NCI-H82 (cell line): Measurements from ENCODE around the gene VWF.

ENCODE experiments used
- DNase-seq: peaks from one replicate; lab custom pipeline; 2025; lab: John Stamatoyannopoulos, UW

VWF gene

DNA sequence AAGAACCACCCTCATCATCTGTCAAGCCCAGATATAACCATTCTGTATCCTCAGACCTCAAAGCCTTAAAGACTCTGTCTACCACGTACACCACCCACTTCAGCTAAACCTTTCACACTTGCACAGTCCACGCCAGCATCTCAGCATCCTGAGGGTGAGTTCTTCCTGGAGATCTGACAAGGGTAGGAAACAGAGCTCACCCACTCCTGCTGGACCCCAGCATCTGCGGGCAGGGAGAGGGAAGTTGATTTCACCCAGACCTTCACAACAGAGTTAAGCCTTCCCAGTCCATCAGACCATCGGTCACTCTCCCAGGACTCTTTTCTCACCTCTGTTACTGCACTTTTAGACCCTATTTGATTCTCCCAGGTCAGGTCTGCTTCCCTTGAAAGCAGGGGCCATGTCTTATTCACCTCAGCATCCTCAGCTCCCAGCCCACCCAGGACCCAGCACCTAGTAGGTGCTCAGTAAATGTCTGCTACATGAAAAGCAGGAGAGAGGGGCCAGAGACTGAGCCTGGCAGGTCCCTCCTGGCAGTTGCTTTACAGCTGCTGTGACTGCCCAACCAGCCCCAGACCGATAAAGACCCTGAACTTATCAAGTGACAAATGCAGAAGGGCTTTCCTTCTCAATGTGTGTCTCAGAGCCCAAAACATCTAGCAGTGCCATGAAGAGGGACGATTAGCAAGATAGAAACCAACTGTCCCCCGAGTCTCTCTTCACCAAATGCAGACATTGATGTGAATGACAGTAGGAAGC lies 213.5 kb downstream of the VWF start:
- DNase-seq, result peak; percentile 72

DNA sequence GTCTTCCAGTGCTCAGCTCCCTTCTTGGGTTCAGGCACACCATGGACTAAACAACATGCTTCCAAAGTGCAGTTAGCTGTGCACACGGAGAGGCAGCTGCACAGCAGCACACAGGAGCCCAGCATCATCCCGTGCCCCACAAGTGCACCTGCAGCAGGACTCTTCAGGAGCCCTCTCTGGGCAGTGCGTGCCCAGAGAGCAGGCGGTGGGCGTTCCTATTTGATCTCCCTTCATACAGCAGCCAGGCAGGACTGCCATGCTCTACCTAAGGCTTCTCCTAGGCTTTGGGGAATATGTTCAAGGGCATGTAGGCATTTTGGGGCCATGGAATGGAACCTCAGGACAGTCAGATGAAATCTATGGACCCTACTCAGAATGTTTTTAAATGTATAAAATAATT lies 214.9 kb downstream of the VWF start:
- DNase-seq, result no peak

DNA sequence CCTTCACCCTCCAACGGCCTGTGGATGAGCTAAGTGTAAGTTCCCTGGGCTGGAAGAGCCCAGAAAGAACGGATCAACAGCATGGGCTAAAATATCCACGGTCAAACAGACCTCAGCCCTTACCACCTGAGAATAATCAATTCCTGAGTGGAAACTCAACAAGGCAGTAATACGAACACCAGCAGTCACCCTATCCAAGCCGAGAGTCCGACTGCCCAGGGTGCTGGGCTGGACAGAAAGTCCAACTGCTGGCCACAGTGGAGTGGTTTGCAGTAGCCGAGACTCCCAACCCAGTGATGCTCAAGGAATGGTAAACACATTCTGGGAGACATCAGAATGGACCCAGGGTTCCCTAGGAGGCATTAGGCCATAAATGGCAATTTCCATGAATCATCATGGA lies 216.2 kb downstream of the VWF start:
- DNase-seq, result no peak

DNA sequence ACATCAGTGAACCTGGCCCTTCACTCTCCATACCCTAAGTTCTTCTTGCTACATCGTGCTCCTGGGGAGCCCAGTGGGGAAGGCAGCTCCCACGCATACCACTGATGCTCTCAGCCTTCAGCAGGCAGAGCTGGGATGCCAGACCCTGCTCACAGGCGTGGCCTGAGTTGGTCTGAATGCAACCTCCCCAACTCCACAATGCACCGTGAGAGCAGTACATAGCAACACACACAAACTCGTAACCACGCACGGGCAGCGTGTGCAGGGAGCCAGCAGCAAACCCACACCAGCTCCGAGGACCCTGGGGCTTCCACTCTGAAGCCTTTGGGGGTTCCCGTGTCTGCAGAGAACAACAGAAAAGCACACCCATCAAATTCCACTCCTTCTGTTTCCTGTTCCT lies 216.7 kb downstream of the VWF start:
- no peak for DNase-seq

DNA sequence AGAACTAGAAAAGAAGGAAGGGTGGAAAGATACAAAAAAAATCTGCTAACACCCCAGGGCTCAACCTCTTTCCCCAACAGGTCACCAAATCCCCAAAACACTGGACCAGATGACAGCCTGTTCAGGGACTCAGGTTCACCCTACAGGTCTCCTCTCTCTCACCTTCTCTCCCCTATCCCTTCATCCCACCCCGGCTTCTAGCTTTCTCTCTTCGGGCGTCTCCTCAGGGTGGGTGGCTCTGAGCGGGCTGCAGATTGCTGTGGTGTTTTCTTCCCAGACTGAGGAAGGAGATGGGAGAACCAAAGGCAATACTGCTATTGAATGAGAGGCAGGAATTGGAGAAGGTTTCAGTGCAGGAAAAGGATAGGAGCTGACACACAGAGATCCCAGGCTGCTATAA lies 218.7 kb downstream of the VWF start:
- DNase-seq, result no peak

DNA sequence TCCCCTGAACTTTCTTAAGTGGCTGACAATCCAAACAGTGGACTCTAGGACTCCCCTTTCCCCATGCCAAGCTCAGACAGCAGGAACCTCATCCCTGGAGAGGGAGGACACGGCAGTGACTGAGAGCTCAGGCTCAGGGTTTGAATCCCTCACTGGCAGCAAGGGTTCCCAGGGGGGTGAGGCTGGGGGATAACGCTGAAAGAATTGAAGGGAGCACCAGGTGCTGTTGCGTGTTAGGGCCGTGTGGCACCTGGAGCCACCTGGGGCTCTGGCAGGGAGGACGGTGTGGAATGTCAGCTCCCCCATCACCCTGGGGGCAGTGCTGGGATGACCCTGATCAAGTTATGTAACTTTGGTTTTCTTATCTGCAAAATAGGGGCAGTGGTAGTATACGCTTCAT lies 219.5 kb downstream of the VWF start:
- no peak for DNase-seq

DNA sequence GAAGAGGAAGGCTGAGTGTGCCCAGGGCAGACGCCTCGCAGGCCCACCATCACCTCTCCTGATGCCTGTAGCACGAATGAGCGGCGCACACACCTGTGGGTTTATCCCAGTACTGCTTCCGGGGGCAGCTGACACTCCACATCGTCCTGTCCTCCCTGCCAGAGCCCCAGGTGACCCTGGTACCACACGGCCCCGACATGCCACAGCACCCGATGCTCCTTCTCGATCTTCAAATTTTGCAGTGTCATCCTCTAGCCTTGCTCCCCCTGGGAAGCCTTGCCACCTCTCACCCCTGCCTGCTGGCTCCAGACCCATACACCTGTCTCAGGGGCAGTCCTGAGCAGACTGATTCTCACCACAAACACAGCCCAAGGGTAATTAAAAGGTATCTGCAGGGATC lies 220.0 kb downstream of the VWF start:
- DNase-seq, result no peak

DNA sequence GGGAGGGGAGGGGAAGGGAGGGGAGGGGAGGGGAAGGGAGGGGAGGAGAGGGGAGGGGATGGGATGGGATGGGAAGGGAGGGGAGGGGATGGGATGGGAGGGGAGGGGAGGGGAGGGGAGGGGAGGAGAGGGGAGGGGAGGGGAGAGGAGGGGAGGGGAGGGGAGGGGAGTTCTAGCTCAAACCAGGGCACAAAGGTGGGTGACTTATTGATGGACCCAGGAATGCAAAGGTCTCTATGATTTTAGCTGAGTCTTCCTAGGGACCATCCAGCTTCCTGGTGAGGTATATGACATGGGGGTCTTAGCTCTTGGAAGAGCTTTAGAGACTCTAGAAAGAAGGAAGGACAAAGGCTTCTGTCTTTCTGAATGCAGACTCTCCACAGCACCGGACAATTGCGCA lies 221.7 kb downstream of the VWF start:
- no peak for DNase-seq

DNA sequence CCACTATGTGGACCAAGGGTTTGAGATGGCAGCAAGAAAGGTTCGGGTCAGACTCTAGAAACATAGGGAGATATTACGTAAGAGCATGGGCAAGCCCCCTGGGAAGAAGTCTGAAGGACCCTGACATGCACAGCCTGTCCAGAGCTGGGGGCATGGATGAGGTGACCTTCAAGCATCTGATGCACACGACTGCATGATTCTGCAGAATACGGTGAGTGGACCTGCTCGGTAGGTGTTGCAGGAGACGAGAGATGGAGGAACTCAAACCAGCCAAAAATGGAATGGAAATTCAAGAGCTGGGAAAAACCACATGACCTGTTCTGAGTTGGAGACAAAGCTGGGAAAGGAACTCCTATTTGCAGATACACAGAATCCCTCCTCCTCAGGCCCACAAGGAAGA lies 223.1 kb downstream of the VWF start:
- DNase-seq, result no peak

DNA sequence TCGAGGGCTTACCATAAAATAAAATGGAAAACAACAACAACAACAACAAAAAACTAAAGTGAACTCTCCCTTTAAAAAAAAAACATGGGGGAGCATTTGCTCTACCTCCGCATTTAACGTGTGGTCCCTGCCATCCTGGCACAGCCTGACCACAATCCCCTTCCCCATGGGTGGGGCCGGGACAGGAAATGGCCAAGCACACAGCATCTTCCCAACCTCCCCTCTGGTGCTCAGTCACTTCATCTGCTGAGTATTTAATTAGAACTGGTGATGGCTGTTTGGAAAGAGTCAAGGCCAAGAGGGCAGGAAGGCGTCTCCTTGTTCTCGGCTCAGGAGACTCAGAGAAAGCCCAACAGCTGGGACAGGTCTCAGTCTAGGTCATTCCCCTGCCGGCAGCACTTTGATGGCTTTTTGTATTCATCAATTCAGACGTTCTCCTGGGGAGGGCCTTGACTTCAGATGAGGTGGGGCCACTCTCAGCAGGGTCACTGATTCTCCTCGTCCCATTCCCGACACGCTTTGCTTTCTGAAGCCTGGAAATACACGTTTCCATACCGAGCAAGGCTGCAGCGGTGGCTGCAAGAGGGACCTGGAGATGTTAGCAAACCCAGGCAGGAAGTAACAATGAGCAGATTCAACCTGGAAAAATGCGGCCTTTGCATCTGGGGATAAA lies 223.8 kb downstream of the VWF start:
- no peak for DNase-seq

DNA sequence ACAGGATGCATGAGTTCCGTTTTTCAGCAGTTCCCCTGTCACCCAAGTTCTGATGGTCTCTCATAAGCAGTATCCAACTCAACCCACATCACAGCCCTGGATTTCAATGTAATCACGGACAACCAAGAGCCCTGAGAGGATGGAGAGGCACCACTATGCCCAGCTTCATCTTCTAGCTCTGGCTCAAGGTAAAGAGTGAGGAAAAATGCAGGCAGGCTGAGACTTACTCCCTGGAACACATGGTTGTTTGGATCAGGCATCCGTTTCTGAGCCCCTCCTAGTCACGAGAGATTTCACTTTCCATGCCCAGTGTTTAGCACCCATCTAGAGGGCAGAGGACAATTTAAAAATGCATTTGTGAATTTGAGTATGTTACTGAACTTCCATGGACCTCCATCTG lies 224.4 kb downstream of the VWF start:
- no peak for DNase-seq

DNA sequence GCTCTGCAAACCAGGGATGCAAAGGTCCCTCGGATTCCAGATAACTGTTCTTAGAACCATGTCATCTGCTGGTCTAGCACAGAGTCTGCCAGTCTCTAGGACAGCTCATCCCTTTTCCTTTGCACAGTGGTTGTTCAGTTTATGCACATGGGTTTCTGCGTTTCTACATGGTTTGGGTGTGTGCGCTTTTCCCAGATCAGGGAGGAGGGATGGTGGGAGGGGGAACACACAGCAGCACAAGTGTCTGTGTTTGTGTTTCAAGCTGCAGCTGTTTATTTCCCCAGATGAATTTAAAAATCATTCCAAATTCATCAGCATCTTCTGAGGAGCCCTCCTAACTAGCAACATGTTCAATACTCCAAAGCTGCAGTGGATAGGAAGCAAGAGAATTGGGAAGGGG lies 224.8 kb downstream of the VWF start:
- no peak for DNase-seq

DNA sequence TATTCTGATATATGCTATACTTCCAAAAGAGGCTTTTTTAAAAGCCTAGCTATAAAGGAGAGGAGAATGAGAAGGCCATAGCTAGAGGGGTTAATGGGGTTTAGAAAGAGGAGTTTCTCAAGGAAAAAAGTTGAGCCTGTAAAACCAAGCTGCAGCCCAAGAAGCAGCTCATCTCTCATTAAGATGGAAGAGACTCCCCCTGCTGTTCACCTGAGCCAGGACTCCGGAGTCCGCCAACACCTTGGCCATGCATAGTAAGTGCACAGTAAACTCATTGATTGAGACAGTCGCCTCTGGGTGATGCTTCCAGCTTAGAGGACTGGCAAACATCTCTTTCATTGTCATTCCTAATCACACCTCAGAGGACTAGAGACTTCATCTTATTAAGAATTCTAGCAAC lies 225.6 kb downstream of the VWF start:
- DNase-seq, result peak; percentile 19
